Ovary (tissue), 3 donors: ENCODE results near the gene GLYATL1.

Experiments
- CTCF ChIP-seq, 3 donors: fragments of 450-650 bp in 2 of 3; fragments of 200-600 bp in 1 of 3; IDR thresholded peaks; one replicate each; pipeline versions ENCODE4 v1.5.1 to v1.8.0; 2016 to 2022; ENCODE audit warnings: antibody characterized with exemption in 3 of 3, mild to moderate bottlenecking in 1 of 3
- EP300 ChIP-seq: sonication (generic); formaldehyde crosslinking; IDR thresholded peaks from one replicate; pipeline ENCODE4 v1.6.1; 2017; ENCODE audit warnings: antibody characterized with exemption
- POLR2A ChIP-seq: fragments of 450-650 bp; IDR thresholded peaks from one replicate; pipeline ENCODE4 v1.6.1; 2017; ENCODE audit warnings: antibody characterized with exemption, mild to moderate bottlenecking, moderate library complexity
- donor health status: DM: no; HTN: no; CAD: no.

- TF ChIP-seq CTCF (IDR thresholded peaks at IDR 0.05) = no peak
- TF ChIP-seq POLR2A = no peak
- TF ChIP-seq EP300 = no peak
These were observed 41.2 kb upstream of the GLYATL1 start for GRCh38 chr11:58898106-58898505.
